ENCODE data around the gene DOK7. TPM values are rescaled to one million over a fixed set of nuclear protein-coding genes. Genes with fewer than 3 reads are reported as not detected.

DOK7 gene, protein sequence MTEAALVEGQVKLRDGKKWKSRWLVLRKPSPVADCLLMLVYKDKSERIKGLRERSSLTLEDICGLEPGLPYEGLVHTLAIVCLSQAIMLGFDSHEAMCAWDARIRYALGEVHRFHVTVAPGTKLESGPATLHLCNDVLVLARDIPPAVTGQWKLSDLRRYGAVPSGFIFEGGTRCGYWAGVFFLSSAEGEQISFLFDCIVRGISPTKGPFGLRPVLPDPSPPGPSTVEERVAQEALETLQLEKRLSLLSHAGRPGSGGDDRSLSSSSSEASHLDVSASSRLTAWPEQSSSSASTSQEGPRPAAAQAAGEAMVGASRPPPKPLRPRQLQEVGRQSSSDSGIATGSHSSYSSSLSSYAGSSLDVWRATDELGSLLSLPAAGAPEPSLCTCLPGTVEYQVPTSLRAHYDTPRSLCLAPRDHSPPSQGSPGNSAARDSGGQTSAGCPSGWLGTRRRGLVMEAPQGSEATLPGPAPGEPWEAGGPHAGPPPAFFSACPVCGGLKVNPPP
- under 0.01 TPM for total RNA-seq

- no peak for FAIRE-seq
- DNase-seq (ENCODE audit: low spot score in 2 of 2), result no peak
Observed at GRCh38 chr4:3462790-3463415, at the start of gene DOK7. Gene DOK7, plus strand, starts transcription at chr4:3463306. Its CDS starts 70 bp downstream, at chr4:3463376.

- no peak for DNase-seq (ENCODE audit: low spot score in 2 of 2)
- FAIRE-seq, result no peak
Observed at GRCh38 chr4:3413675-3414420, 49.3 kb upstream of the DOK7 start.

DNA sequence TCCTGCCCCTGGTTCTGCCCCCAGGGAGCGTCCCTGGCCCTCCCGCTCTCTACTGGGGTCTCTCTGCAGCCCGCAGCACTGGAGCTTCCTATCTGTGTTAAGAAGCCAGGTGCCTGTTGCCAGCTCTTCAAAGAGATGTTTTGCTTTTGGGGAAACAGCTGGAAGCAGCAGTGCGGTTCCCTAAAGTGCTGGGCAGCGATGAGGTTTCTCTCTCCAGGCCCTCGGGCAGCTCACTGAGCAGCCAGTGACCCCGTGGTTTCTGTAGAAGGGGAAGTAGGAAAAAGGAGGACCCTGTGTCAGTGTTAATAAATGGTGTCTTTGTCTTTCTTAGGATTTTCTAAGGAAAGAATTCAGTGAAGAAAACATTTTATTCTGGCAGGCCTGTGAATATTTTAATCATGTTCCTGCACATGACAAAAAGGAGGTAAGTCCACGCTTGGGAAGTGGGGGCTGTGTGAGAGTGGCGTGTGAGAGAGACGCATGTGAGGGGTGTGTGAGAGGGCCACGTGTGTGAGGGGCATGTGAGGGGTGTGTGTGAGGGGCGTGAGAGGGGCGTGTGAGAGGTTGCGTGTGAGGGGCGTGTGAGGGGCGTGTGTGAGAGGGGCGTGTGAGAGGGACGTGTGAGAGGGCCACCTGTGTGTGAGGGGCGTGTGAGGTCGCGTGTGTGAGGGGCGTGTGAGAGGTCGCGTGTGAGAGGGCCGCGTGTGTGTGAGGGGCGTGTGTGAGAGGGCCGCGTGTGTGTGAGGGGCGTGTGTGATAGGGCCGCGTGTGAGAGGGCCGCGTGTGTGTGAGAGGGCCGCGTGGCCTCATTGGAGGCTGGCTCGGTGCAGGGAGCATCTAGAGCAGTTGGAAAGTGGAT, 48.5 kb upstream of the DOK7 start:
- FAIRE-seq (no peak), DNase-seq (ENCODE audit: low spot score in 2 of 2) (peak; percentile 60 to 71)

- FAIRE-seq (no peak), DNase-seq (ENCODE audit: low spot score in 2 of 2) (no peak)
Observed at GRCh38 chr4:3415471-3416141, 47.5 kb upstream of the DOK7 start.

GRCh38 chr4:3416270-3416669, 46.8 kb upstream of the DOK7 start:
- FAIRE-seq (no peak), DNase-seq (ENCODE audit: low spot score in 2 of 2) (no peak)

DNA sequence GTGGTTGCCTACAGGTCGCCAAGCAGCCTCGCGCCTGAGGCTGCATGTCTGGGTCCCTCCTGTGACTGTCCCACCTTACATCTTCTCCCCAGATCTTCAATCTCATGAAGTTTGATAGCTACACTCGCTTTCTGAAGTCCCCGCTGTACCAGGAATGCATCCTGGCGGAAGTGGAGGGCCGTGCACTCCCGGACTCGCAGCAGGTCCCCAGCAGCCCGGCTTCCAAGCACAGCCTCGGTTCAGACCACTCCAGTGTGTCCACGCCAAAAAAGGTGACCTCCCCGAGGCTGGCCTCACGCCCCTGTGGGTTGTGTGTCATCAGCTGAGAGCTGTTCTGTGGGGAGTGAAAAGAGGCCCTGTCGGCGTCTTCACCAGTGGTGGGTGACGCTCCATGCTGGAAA, 46.3 kb upstream of the DOK7 start:
- DNase-seq (ENCODE audit: low spot score in 2 of 2), result no peak
- no peak for FAIRE-seq

- DNase-seq (ENCODE audit: low spot score in 2 of 2), result no peak
- FAIRE-seq, result no peak
Observed at GRCh38 chr4:3417448-3417847, 45.7 kb upstream of the DOK7 start.

GRCh38 chr4:3418029-3418762, 44.9 kb upstream of the DOK7 start:
- FAIRE-seq (no peak), DNase-seq (ENCODE audit: low spot score in 2 of 2) (no peak)

DNA sequence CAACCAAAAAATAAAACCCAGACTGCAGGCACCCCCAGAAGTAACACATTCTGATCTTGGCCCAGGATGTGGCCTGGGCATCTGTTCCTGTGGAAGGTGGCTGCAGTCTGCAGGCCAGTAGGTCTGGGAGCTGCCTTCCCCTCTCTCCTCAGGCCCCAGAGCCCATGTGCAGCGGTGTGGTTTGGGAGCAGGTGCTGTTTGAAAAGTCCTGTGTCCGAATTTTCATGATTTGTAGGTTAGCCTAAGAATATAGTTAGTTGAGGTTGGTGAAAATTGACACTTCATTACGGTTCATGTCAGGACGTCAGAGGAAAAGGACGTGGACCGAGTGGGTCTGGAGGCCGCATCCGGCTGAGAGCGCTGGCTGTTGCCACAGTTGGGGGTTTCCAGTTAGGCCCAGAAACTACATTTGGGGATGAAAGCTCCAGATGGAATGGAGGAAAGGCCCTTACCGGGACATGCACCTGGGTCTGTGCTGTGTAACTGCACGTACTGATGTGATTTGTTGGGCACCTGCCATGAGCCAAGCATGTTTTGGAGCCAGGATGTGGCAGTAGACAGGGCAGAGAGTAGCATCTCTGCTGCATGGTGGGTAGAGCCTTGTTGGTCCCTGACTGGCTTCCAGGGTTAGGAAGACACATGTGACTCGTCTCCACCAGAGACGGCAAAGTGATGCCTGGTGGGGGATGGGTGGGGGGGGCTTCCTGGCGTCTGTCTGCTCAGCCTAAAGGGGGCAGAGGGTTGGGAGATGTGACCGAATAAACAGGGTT, 43.1 kb upstream of the DOK7 start:
- no peak for DNase-seq (ENCODE audit: low spot score in 2 of 2)
- FAIRE-seq, result no peak

- FAIRE-seq (no peak), DNase-seq (ENCODE audit: low spot score in 2 of 2) (no peak)
Observed at GRCh38 chr4:3420606-3420955, 42.5 kb upstream of the DOK7 start.

DNA sequence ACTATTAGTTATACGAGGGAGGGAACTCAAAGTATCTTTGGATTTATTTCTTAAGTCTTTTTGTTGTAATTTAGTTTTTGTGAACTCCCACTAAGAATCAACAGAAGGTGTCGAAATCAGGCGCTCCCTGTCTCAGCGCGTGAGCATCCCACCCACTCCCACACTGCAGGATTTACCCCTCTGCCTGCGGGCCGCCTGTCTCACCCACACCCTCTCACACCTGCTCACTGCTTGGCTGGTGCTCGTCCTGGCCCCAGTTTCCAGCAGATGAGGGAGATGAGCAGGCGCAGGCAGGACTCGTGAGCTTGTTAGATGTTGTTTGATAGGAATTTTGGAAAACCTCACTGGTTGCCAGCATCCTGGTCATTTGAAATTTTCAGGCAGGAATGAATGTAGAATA, 42.1 kb upstream of the DOK7 start:
- no peak for DNase-seq (ENCODE audit: low spot score in 2 of 2)
- FAIRE-seq, result no peak

- FAIRE-seq (no peak), DNase-seq (ENCODE audit: low spot score in 2 of 2) (no peak)
Observed at GRCh38 chr4:3421470-3421869, 41.6 kb upstream of the DOK7 start.

- FAIRE-seq (no peak), DNase-seq (ENCODE audit: low spot score in 2 of 2) (no peak)
Observed at GRCh38 chr4:3422241-3422801, 40.8 kb upstream of the DOK7 start.

- FAIRE-seq (no peak), DNase-seq (ENCODE audit: low spot score in 2 of 2) (no peak)
Observed at GRCh38 chr4:3422808-3423297, 40.3 kb upstream of the DOK7 start.

GRCh38 chr4:3423406-3423805, 39.7 kb upstream of the DOK7 start:
- no peak for FAIRE-seq
- DNase-seq (ENCODE audit: low spot score in 2 of 2), result no peak

GRCh38 chr4:3423952-3424351, 39.2 kb upstream of the DOK7 start:
- FAIRE-seq, result no peak
- DNase-seq (ENCODE audit: low spot score in 2 of 2), result no peak

- DNase-seq (ENCODE audit: low spot score in 2 of 2), result no peak
- FAIRE-seq, result no peak
Observed at GRCh38 chr4:3424522-3425095, 38.5 kb upstream of the DOK7 start.
